SK-N-SH treated with all-trans-retinoic acid at 6 μM for 48 hours (cell line): Measurements from ENCODE around the gene TAF1B.

ENCODE experiments used
- ARNTL ChIP-seq: fragments of 450-650 bp; formaldehyde crosslinking; IDR thresholded peaks from 2 replicates; pipeline ENCODE4 v1.5.0; 2020; ENCODE audit warnings: low read depth, mild to moderate bottlenecking, moderate library complexity, borderline replicate concordance
- GLIS3 ChIP-seq: fragments of 250-450 bp; sonication (Bioruptor Pico); IDR thresholded peaks from 2 replicates; pipeline ENCODE4 v1.5.0; 2020; ENCODE audit warnings: mild to moderate bottlenecking, moderate library complexity
- ISL1 ChIP-seq: fragments of 250-450 bp; sonication (Bioruptor Pico); IDR thresholded peaks from 2 replicates; pipeline ENCODE4 v2.1.2; 2022; ENCODE audit warnings: mild to moderate bottlenecking, moderate library complexity
- OSR1 ChIP-seq: fragments of 250-450 bp; sonication (Bioruptor Pico); IDR thresholded peaks from 2 replicates; pipeline ENCODE4 v1.8.0; 2022; ENCODE audit warnings: moderate library complexity, mild to moderate bottlenecking, inconsistent platforms
- PATZ1 ChIP-seq: fragments of 250-450 bp; sonication (Bioruptor Pico); IDR thresholded peaks from 2 replicates; pipeline ENCODE4 v1.8.0; 2020; ENCODE audit warnings: mild to moderate bottlenecking, moderate library complexity, borderline replicate concordance
- RARB ChIP-seq: fragments of 250-450 bp; sonication (Bioruptor Pico); IDR thresholded peaks from 2 replicates; pipeline ENCODE4 v1.8.0; 2021; ENCODE audit warnings: mild to moderate bottlenecking, moderate library complexity
- SNAI2 ChIP-seq: fragments of 250-450 bp; sonication (Bioruptor Pico); IDR thresholded peaks from 2 replicates; pipeline ENCODE4 v1.5.0; 2020; ENCODE audit warnings: mild to moderate bottlenecking, moderate library complexity
- ZFP3 ChIP-seq: fragments of 250-450 bp; sonication (Bioruptor Pico); IDR thresholded peaks from 2 replicates; pipeline ENCODE4 v1.5.0; 2020; ENCODE audit warnings: mild to moderate bottlenecking, moderate library complexity
- ZFP30 ChIP-seq: fragments of 450-650 bp; formaldehyde crosslinking; IDR thresholded peaks from 2 replicates; pipeline ENCODE4 v1.5.0; 2022; ENCODE audit warnings: mild to moderate bottlenecking, moderate library complexity
- TF ChIP-seq, protein P1 (sequence below): fragments of 250-450 bp; sonication (Bioruptor Pico); IDR thresholded peaks from 2 replicates; pipeline ENCODE4 v1.5.1; 2021; ENCODE audit warnings: mild to moderate bottlenecking, moderate library complexity

- TF ChIP-seq ZFP30 (CRISPR knock-in tag): no peak
- no peak for TF ChIP-seq OSR1 (CRISPR knock-in tag)
- no peak for TF ChIP-seq GLIS3 (CRISPR knock-in tag)
- TF ChIP-seq PATZ1: no peak
- TF ChIP-seq, protein P1, sequence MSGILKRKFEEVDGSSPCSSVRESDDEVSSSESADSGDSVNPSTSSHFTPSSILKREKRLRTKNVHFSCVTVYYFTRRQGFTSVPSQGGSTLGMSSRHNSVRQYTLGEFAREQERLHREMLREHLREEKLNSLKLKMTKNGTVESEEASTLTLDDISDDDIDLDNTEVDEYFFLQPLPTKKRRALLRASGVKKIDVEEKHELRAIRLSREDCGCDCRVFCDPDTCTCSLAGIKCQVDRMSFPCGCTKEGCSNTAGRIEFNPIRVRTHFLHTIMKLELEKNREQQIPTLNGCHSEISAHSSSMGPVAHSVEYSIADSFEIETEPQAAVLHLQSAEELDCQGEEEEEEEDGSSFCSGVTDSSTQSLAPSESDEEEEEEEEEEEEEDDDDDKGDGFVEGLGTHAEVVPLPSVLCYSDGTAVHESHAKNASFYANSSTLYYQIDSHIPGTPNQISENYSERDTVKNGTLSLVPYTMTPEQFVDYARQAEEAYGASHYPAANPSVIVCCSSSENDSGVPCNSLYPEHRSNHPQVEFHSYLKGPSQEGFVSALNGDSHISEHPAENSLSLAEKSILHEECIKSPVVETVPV: no peak
- no peak for TF ChIP-seq SNAI2
- TF ChIP-seq ARNTL: no peak
- TF ChIP-seq ISL1 (CRISPR knock-in tag): no peak
- TF ChIP-seq ZFP3: no peak
- no peak for TF ChIP-seq RARB (CRISPR knock-in tag)
Observed at GRCh38 chr2:9937968-9938367, 94.7 kb downstream of the TAF1B start.
